ENCODE measurements around the gene NAA10. TPM values are rescaled to one million over a fixed set of nuclear protein-coding genes. Genes with fewer than 3 reads are reported as not detected.

The NAA10 gene
- total and polyA plus RNA-seq, 2 experiments from 2014 or later, result 90.1 to 186 TPM

GRCh38 chrX:153884136-153884535, 50.7 kb downstream of the NAA10 start:
- peaks cover 32% of the 10 kb centered on the region for H3K27me3 ChIP-seq
- H3K4me1 ChIP-seq (ENCODE audit: low read depth), result no peaks in the 10 kb centered on the region
- DNase-seq (ENCODE audit: low read depth in 1 of 2, low spot score in 1 of 2), result no peak
- no peaks in the 10 kb centered on the region for H3K36me3 ChIP-seq
- no peaks in the 10 kb centered on the region for H3K9me3 ChIP-seq (ENCODE audit: low read depth)
- H3K4me3 ChIP-seq, result no peak overlapping the region
- H3K27ac ChIP-seq, result no peak overlapping the region
- TF ChIP-seq CTCF (IDR thresholded peaks at IDR 0.05; ENCODE audit: low read depth, low read length), result no peak

GRCh38 chrX:153883163-153883843, 51.5 kb downstream of the NAA10 start:
- no peak for TF ChIP-seq CTCF (IDR thresholded peaks at IDR 0.05; ENCODE audit: low read depth, low read length)
- no peaks in the 10 kb centered on the region for H3K9me3 ChIP-seq (ENCODE audit: low read depth)
- H3K4me3 ChIP-seq, result no peak overlapping the region
- DNase-seq (ENCODE audit: low read depth in 1 of 2, low spot score in 1 of 2), result no peak
- H3K27ac ChIP-seq, result no peak overlapping the region
- H3K36me3 ChIP-seq, result no peaks in the 10 kb centered on the region
- H3K4me1 ChIP-seq (ENCODE audit: low read depth), result no peaks in the 10 kb centered on the region
- H3K27me3 ChIP-seq, result peaks cover 32% of the 10 kb centered on the region

GRCh38 chrX:153882557-153882956, 52.3 kb downstream of the NAA10 start:
- Histone ChIP-seq H3K27me3 (peaks cover 31% of the 10 kb centered on the region), H3K36me3 (no peaks in the 10 kb centered on the region), H3K27ac (no peak overlapping the region), H3K4me1 (ENCODE audit: low read depth) (no peaks in the 10 kb centered on the region), H3K9me3 (ENCODE audit: low read depth) (no peaks in the 10 kb centered on the region), H3K4me3 (no peak overlapping the region)
- no peak for TF ChIP-seq CTCF (IDR thresholded peaks at IDR 0.05; ENCODE audit: low read depth, low read length)
- DNase-seq (ENCODE audit: low read depth in 1 of 2, low spot score in 1 of 2), result no peak

GRCh38 chrX:153882086-153882498, 52.7 kb downstream of the NAA10 start:
- Histone ChIP-seq H3K27me3 (peaks cover 26% of the 10 kb centered on the region), H3K36me3 (no peaks in the 10 kb centered on the region), H3K27ac (no peak overlapping the region), H3K9me3 (ENCODE audit: low read depth) (no peaks in the 10 kb centered on the region), H3K4me3 (no peak overlapping the region), H3K4me1 (ENCODE audit: low read depth) (no peaks in the 10 kb centered on the region)
- TF ChIP-seq CTCF (IDR thresholded peaks at IDR 0.05; ENCODE audit: low read depth, low read length), result no peak
- DNase-seq (ENCODE audit: low read depth in 1 of 2, low spot score in 1 of 2), result no peak

GRCh38 chrX:153881281-153881680, 53.6 kb downstream of the NAA10 start:
- no peak for TF ChIP-seq CTCF (IDR thresholded peaks at IDR 0.05; ENCODE audit: low read depth, low read length)
- Histone ChIP-seq H3K4me3 (no peak overlapping the region), H3K9me3 (ENCODE audit: low read depth) (no peaks in the 10 kb centered on the region), H3K36me3 (no peaks in the 10 kb centered on the region), H3K4me1 (ENCODE audit: low read depth) (no peaks in the 10 kb centered on the region), H3K27me3 (peaks cover 18% of the 10 kb centered on the region), H3K27ac (no peak overlapping the region)
- no peak for DNase-seq (ENCODE audit: low read depth in 1 of 2, low spot score in 1 of 2)
